ENCODE data around the gene CYRIA.
A peak's percentile ranks its signal among the peaks of the same experiment; 100 is the strongest.

CYRIA gene

DNA sequence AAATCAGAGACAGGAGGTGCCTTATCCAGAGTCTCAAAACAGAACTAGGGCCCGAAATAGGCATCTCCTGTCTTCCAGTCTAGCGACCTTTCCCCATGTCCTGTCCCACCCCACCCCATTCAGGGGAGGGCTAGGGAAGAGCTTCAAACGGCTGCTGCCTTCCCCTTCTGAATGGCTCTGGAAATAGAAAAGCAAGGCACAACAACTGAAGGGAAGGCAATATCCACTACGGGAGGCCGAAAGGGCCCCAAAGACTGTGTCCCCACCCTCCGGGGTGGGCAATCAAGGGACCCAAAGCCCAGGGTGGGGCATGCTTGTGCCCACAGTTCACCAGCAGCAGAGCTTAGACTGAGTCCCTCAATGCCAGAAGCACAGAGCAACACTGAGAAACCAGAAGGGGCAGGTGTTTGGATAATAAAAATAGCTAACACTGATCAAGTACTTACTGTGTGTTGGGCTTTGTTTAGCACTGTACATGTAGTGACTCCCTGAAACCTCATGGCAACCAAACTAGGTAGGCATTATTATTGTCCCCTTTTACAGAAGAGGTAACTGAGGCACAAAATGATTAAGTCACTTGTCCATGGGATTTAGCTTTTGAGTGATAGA, 38.5 kb downstream of the CYRIA start:
- DNase-seq: no peak

DNA sequence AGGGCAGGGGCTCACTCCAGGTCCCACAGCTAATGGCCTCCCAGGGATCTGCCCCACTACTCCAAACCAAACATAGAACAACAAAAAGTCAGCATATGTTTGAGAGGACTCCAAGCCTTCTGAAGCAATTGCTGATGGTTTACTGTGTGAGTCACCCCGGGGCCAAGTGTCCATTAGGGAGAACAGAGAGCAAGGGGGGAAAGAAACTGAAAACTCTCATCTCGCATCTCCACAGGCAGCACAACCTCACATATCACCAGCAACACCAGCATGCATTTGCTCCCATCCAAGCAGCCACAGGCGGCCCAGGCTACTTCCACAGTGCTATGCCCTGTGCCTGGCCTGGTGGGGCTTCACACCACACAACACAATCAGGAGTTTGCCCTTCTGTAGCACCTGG, 39.1 kb downstream of the CYRIA start:
- DNase-seq: peak; percentile 88

DNA sequence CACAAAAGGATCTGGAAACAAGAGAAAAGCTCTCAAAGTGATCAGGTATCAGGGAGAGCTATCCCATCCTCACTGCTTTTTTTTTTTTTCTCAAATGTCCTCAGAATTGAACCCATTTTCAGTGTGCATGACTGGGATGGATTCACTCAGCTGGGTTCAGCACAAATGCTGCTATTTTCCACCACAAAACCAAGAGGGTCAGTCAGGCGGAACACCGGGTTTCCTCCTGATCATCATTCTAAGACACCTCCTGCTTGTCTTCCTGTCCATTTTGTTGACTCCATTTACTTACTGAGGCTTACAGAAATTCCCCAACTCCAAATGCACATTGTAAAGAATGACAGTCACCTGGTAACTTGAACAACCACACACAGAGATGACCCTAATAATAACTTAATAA, 39.9 kb downstream of the CYRIA start:
- no peak for DNase-seq

GRCh38 chr2:16625201-16625729, 40.4 kb downstream of the CYRIA start:
- peak; percentile 94 for DNase-seq

DNA sequence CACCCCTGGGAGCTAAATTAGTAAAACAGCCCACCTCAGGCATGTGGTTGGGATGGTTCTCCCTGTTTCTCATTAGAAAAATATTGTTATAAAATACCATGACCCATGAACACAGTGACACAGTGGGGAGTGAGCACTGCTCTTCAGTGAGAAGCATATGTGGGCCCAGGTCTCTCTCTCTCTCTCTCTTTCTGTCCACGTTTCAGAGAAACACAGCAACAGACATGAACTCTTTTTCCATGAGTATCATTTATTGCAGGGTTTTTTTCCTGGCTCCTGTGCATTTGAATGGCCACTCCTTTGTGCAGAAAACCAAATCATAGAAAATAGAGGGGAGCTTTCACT, 41.2 kb downstream of the CYRIA start:
- DNase-seq: no peak

DNA sequence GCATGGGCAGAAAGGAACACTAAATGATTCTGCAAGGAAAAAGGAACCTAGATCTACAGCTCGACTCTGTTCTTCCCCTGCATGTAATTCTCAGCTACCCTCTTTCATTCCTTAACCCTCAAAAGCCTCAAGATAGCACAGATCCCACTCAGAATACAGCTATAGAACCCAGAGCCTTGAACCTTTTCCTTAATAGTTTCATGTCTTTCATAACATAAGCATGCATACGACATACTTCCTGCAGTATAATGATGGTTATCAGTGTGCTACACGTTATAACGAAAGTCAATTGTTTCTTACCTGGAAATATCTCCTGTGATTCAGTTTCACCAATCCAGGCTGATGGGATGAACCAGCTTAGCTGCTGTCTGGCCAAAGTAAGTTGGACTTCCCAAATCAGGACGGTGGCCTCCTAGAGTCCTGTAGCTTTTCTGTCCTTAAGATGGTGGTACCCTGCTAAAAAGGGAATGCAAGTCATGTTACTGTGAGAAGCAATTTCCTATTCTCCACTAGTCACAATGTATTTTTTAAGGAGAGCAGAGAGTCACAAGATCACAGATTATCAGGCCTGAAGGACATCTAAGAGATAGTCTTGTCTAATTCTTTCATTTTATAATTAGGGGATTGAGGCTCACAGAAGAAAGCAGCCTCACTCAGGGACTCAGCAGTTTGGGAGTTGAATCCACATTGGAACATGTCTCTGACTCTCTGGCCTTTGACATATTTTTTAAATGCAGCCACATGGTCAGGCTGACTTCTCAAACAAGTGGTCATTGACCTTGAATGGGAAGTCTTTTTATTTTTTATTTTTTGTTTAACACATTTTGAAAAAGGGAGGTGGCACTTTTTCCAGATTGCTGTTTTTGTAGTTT, 41.8 kb downstream of the CYRIA start:
- no peak for DNase-seq

DNA sequence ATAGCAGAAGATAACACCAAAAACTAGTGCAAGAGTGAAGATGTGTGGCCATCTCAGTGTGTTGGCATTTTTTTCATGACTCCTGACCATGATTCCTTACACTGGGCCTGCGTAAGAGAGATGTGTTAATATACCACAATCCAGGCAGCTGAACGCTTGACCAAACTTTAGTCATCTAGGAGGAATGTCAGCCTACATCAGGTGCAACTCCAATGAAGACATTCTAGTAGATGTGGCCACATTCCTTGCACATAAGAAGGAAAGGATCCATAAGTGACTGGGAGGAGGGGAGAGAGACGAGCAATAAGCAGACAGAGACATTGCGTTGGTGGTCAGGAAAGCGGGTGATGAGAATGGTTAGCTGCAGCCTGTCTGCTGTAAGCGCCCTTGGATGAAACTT, 42.6 kb downstream of the CYRIA start:
- DNase-seq: peak; percentile 79

DNA sequence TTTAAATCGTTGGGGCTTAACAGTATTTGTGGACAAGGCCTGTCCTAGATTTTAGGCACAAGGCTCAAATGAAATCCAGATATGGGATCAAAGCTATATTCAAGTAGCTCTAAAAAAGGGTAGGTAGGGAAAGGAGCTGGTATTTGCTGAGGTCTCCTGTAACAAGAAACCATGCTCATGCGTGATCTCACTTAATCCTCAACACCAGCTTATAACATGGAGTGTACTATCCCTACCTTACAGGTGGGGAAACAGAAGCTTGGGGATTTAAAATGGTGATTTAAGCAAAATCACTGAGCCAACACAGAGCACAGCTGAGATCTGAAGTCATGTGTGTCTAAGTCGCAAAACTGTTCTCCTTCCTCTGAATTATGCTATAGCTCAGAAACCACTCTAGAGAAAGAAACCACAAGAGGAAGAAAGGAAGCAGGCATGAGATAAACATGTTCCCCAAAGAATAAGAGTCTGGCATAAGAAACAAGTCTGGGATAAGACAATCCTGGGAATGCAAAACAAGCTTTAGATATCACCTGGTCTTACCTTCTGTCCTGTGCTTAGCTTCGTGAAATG, 43.1 kb downstream of the CYRIA start:
- peak; percentile 61 for DNase-seq

- peak; percentile 61 for DNase-seq
Measured at GRCh38 chr2:16621316-16621715, 44.3 kb downstream of the CYRIA start.

DNA sequence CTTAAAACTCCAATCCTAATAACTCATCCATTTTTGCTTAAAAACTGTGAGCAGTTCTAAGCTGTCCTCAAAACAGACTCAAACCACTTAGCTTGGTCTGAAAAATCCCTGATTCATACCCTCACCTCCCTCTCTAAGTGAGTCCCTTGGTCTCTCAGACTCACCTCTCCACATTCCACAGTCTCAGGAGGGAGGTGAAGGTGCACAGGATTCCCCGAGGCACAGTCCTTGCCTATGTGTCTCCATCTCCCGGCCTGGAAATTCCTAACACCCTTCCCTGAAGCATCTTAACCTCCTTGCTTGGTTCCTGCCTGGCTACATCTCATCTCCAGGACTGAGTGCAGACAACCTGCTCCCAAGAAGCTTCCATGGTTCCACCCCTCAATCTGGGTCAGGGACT, 45.0 kb downstream of the CYRIA start:
- no peak for DNase-seq

DNA sequence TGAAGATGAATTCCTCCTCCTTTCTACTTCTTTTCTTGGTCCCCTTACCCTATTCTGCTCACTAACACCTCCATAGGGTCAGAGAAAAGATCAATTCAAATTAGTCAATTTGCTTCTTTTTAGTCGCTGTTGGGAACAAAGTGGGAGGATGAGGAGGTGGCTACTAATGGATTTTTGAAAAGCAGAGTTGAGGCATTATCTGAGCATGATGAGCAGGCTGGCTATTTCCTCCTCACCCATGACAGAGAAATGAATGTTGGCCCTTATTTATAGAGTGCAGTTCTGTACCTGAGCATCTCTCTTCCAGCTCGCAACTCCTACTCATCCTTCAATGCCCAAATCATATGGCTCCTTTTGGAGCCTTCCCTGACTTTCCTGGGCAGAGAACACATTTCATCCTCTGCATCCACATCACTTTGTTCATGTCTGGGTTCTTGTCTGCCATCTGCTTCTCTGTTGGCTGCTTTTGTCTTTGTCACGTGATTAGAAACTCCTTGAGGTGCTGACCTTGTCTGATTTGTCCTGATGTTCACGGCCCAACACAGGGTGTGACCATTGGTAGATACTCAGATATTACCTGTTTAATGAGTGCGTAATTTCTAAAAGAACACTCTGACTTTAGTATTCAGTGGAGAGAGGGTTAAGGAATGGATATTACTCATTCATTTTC, 45.9 kb downstream of the CYRIA start:
- no peak for DNase-seq

DNA sequence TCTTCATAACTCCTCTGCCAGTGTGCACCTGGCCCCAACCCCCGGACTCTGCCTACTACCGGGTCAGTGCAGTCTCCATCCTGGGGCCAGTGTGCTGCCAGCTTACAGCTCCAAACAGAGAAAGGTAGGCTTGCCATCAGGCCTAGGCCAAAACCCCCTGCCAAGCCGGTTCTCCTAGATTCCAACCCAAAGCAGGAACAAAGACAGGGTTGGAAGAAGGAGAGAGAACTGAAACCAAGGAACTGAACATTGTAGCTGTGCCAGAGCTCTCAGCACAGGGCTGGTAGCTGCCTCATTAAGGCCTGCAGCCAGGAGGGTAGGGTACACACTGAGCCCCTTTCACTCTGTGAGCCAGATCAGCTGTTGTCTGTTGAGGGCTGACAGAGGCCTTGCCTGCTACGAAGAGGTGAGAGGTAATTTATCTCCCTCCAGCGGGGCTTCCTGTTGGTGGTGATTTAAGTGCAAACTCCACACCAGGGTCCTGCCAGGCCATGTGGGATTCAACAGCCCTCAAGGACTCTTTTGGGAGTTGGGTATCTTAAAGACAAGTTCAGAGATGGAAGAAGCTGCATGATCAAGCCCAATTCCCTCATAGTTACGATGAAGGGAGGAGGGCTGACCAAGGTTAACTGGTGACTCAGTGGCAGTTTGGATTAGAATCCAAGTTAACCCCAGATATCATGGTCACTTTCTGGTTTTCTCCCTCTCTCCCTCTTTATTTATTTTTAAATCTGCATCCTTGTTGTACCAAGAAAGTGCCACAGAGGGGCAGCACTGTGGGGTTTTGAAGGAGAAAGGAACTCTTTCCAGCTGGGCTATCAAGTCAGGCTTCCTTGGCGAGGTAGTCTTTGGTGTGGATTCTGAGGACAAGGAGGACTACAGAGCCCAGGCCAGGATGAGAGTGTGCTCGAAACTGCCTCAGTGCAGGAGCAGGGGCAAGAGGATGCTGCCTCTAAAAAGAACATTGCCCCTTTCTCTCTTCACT, 48.1 kb downstream of the CYRIA start:
- DNase-seq: peak; percentile 50

Data from suppressor macrophage treated with lipopolysaccharide for 4 hours (primary cell).